CD4-positive, alpha-beta T cell treated with Interleukin-2 at 100 ng/mL for 4 hours (primary cell): Measurements from ENCODE around the gene SLAMF1.

Source experiments
- DNase-seq: peaks from one replicate; pipeline ENCODE4 v3.0.0-alpha.2; 2020; ENCODE audit warnings: low spot score

The SLAMF1 gene

GRCh38 chr1:160560045-160560705 lies 86.7 kb downstream of the SLAMF1 start:
- DNase-seq = peak; percentile 69

GRCh38 chr1:160559437-160559836 lies 87.4 kb downstream of the SLAMF1 start:
- DNase-seq = peak; percentile 48

- DNase-seq = peak; percentile 47
Observed at GRCh38 chr1:160558660-160559380, 88.0 kb downstream of the SLAMF1 start.
